Activated effector memory CD4-positive, alpha-beta T cell treated with anti-CD3 and anti-CD28 coated beads, Interleukin-2, amount 50 U/mL, for 16 hours (primary cell): ENCODE measurements around the gene SIRT3.
A peak's percentile ranks its signal among the peaks of the same experiment; 100 is the strongest.

Experiments used
- DNase-seq: peaks from one replicate; pipeline ENCODE4 v3.0.0-alpha.2; 2020

Gene SIRT3

GRCh38 chr11:270451-271318 is 34.5 kb upstream of the SIRT3 start:
- peak; percentile 60 for DNase-seq

- DNase-seq = peak; percentile 82
Measured at GRCh38 chr11:269146-269890, 33.2 kb upstream of the SIRT3 start.

GRCh38 chr11:268716-269145 is 32.6 kb upstream of the SIRT3 start:
- peak; percentile 83 for DNase-seq

- DNase-seq = peak; percentile 85
Measured at GRCh38 chr11:267491-267994, 31.4 kb upstream of the SIRT3 start.

GRCh38 chr11:266676-267439 is 30.7 kb upstream of the SIRT3 start:
- DNase-seq = peak; percentile 76

- no peak for DNase-seq
Measured at GRCh38 chr11:261624-262023, 25.5 kb upstream of the SIRT3 start.

GRCh38 chr11:259413-259812 is 23.3 kb upstream of the SIRT3 start:
- DNase-seq = no peak

GRCh38 chr11:257766-258493 is 21.8 kb upstream of the SIRT3 start:
- no peak for DNase-seq

GRCh38 chr11:256952-257737 is 21.0 kb upstream of the SIRT3 start:
- no peak for DNase-seq

- no peak for DNase-seq
Measured at GRCh38 chr11:255816-256215, 19.7 kb upstream of the SIRT3 start.

- DNase-seq = no peak
Measured at GRCh38 chr11:255176-255575, 19.0 kb upstream of the SIRT3 start.

GRCh38 chr11:253886-254270 is 17.7 kb upstream of the SIRT3 start:
- DNase-seq = no peak

GRCh38 chr11:253160-253885 is 17.2 kb upstream of the SIRT3 start:
- no peak for DNase-seq

- no peak for DNase-seq
Measured at GRCh38 chr11:252666-253065, 16.5 kb upstream of the SIRT3 start.

- no peak for DNase-seq
Measured at GRCh38 chr11:251550-251949, 15.4 kb upstream of the SIRT3 start.

- peak; percentile 92 for DNase-seq
Measured at GRCh38 chr11:250740-251299, 14.7 kb upstream of the SIRT3 start.

GRCh38 chr11:250274-250673 is 14.1 kb upstream of the SIRT3 start:
- no peak for DNase-seq

GRCh38 chr11:249062-249461 is 12.9 kb upstream of the SIRT3 start:
- no peak for DNase-seq

- DNase-seq = no peak
Measured at GRCh38 chr11:244376-244775, 8.2 kb upstream of the SIRT3 start.

- DNase-seq = no peak
Measured at GRCh38 chr11:241634-242033, 5.5 kb upstream of the SIRT3 start.

GRCh38 chr11:240315-240714 is 4.2 kb upstream of the SIRT3 start:
- DNase-seq = no peak
